ENCODE results near the gene PDIK1L.
"Not testable (repeated sequence)": the region's sequence is repeated elsewhere in the genome, so short reads cannot be mapped to it uniquely, and the experiment has no call there.

Gene PDIK1L

GRCh38 chr1:26089125-26089524 is 22.5 kb upstream of the PDIK1L start:
- no peak for DNase-seq (ENCODE audit: low read depth, low spot score)

DNA sequence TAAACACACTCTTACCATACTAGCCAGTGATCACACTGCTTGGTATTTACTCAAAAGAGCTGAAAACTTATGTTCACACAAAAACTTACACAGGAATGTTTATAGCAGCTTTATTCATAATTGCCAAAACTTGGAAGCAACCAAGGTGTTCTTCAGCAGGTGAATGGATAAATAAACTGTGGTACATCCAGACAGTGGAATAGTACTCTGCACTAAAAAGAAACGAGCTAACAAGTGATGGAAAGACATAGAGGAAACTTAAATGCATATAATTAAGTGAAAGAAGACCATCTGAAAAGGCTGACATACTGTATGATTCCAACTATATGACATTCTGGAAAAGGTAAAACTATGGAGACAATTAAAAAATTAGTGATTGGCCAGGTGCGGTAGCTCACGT is 20.7 kb upstream of the PDIK1L start:
- DNase-seq (ENCODE audit: low read depth, low spot score), result no peak

- DNase-seq (ENCODE audit: low read depth, low spot score), result no peak
Measured at GRCh38 chr1:26092422-26092821, 19.2 kb upstream of the PDIK1L start.

GRCh38 chr1:26093569-26093968 is 18.1 kb upstream of the PDIK1L start:
- not testable (repeated sequence) for DNase-seq (ENCODE audit: low read depth, low spot score)

DNA sequence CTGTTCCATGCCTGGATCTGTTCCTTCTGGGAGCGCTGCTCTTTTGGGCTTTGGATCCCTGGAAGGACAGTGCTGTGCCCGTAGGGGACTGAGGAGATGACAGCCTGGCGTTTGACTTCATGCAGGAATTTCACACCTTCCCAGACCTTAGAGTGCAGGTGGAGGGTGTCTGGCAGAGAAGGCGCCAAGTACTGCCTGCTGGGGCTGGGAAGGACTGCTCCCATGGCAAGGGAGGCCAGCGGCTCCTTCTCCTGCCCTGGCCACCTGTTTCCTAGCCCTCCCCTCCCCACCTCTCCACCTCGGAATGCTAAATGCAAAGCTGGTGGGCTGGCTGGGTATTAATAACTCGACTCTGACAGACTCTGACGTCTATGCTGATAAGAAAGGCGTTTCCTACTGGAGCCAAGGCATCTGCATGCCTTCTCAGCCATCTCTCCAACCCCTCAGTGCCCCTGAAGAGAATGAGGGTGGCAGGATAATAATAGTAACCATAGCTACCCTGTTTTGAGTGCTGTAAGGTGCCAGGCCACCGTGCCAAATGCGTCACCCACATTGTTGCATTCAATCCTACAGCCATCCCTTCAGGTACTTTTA is 17.5 kb upstream of the PDIK1L start:
- DNase-seq (ENCODE audit: low read depth, low spot score), result no peak

- no peak for DNase-seq (ENCODE audit: low read depth, low spot score)
Measured at GRCh38 chr1:26094677-26095383, 16.8 kb upstream of the PDIK1L start.

- DNase-seq (ENCODE audit: low read depth, low spot score), result no peak
Measured at GRCh38 chr1:26096471-26096870, 15.2 kb upstream of the PDIK1L start.

DNA sequence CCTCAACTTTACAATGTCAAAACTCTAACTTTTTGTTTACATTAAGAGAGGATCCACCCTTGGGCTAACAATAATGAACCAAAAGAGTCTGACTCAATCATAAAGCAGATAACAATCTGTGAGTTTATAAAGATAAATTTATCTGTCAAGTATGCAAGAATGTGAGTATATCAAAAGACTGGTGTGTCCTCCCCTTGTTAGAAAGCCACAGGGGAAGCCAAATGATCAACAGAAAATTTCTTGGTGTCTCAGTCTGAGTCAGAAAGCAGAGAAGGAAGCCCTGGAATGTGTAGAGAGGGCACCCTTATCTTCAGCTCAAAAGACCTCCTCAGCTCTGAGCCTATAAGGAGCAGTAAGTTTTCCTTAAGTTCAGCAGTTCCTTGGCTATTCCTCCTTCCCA is 13.9 kb upstream of the PDIK1L start:
- no peak for DNase-seq (ENCODE audit: low read depth, low spot score)

DNA sequence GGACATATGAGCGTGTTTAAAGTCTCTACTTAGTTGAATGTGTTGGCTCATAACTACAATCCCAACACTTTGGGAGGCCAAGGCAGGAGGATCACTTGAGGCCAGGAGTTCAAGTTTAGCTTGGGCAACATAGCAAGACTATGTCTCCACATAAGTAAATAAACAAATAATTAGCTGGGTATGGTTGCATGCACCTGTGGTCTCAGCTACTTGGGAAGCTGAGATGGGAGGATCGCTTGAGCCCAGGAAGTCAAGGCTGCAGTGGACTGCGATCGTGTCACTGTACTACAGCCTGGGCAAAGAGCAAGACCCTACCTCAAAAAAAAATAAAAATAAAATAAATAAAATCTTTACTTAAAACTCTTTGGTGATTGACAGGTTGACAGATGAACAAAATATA is 13.0 kb upstream of the PDIK1L start:
- no peak for DNase-seq (ENCODE audit: low read depth, low spot score)

GRCh38 chr1:26099780-26100179 is 11.8 kb upstream of the PDIK1L start:
- no peak for DNase-seq (ENCODE audit: low read depth, low spot score)

DNA sequence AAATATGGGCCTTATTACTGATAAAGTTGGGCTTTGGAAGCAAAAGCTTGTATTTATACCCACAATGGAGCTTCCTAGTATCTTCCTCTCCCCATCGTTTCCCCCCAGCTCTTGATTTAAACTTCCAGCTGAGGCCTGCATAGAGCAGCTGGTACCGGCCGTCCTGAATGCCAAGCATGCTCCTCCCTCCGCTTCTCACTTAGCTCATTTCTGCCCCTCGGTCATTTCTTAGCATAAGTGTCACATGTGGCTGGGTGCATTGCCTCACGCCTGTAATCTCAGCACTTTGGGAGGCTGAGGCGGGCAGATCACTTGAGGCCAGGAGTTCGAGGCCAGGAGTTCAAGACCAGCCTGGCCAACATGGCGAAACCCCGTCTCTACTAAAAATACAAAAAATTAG is 11.4 kb upstream of the PDIK1L start:
- not testable (repeated sequence) for DNase-seq (ENCODE audit: low read depth, low spot score)

DNA sequence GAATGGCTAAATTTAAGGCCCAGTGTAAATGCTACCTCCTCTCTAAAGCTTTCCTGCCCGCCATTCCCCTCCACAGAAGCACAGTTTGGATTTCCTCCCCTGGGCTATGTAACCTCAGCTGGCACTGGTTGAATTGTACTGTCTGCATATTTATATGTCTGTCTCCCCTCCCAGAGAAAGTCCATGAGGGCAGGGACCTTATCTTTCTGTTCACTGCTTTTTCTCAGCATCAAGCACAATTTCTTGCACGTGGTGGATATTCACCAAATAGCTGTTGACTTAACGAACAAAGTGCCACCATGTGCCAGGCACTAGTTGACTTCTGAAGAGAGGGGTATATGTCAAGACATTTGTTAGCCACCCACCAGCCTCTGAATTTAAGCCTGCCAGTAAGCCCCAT is 9.5 kb upstream of the PDIK1L start:
- DNase-seq (ENCODE audit: low read depth, low spot score), result no peak

- no peak for DNase-seq (ENCODE audit: low read depth, low spot score)
Measured at GRCh38 chr1:26102526-26102925, 9.1 kb upstream of the PDIK1L start.

GRCh38 chr1:26105226-26105548 is 6.4 kb upstream of the PDIK1L start:
- not testable (repeated sequence) for DNase-seq (ENCODE audit: low read depth, low spot score)

GRCh38 chr1:26109229-26110164 is 2.1 kb upstream of the PDIK1L start:
- no peak for DNase-seq (ENCODE audit: low read depth, low spot score)

GRCh38 chr1:26110731-26111529 is 694 bp upstream of the PDIK1L start:
- DNase-seq (ENCODE audit: low read depth, low spot score), result peak; percentile 30

GRCh38 chr1:26112407-26112775 is 767 bp downstream of the PDIK1L start:
- DNase-seq (ENCODE audit: low read depth, low spot score), result no peak

DNA sequence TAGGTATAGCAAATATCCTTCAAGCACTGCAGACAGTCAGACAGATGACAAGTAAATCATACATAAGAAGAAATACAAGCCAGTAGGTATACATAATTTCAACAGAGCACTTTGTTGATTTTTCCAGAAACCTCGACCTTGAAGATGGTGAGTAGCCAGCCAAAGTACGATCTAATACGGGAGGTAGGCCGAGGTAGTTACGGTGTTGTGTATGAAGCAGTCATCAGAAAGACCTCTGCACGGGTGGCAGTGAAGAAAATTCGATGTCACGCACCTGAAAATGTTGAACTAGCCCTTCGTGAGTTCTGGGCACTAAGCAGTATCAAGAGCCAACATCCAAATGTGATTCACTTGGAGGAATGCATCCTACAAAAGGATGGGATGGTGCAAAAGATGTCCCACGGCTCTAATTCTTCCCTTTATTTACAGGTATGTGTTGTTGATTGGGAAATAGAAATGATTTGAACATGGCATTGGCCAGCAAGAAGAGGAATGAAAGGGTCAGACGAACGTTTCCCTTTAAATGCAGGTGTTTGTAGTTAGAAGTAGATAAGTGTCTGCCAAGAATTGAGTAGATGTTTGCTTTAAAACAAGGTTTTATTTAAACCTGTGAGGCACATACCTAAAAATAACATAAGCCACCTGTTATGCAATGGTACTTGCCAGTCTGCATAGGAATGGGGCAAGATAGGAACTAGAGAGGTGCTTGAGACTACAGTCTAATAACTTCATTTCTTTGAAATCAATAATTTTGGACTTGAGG is 2.7 kb downstream of the PDIK1L start:
- DNase-seq (ENCODE audit: low read depth, low spot score), result no peak

GRCh38 chr1:26119892-26120608 is 8.4 kb downstream of the PDIK1L start:
- DNase-seq (ENCODE audit: low read depth, low spot score), result no peak

All from activated naive CD8-positive, alpha-beta T cell treated with anti-CD3 and anti-CD28 coated beads, Interleukin-2, amount 50 U/mL, for 16 hours (primary cell).